HuH-7 (cell line): Measurements from ENCODE around the gene TACC3.
A peak's percentile ranks its signal among the peaks of the same experiment; 100 is the strongest.
"Not testable (repeated sequence)": the region's sequence is repeated elsewhere in the genome, so short reads cannot be mapped to it uniquely, and the experiment has no call there.

Experiments
- DNase-seq: peaks from one replicate; pipeline ENCODE4 v3.0.0; 2011; ENCODE audit warnings: low spot score

Gene TACC3

DNA sequence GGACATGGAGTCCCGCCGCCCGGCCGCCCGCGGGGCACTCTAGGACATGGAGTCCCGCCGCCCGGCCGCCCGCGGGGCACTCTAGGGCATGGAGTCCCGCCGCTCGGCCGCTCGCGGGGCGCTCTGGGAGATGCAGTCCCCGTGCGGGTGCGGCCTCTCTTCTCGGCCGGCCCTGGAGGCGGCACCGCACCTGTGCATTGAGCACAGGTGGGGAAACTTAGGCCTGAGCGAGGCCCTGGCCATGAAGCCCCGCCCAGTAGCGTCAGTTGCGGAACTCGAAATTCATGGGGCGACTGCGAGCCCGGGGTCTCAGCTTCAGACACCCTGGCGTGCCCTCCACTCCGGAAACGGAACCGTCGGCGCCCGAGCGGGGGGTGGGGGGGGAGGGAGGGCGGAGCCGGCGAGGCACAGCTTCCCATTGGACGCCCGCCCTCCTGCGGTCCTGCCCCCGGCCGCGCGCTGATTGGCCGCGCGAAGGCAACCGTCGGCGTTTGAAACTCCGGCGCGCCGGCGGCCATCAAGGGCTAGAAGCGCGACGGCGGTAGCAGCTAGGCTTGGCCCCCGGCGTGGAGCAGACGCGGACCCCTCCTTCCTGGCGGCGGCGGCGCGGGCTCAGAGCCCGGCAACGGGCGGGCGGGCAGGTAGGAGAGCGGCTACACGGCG, at the start of gene TACC3, which contains the start of gene TMEM129:
Gene TACC3, plus strand, starts transcription at position 519 of the 663 bp plus-strand sequence. CDS start 1,901 bp downstream, outside the sequence.
Gene TMEM129, minus strand, starts transcription at position 321 of the 663 bp plus-strand sequence. CDS start 486 bp downstream, outside the sequence.
- DNase-seq, result peak; percentile 99

DNA sequence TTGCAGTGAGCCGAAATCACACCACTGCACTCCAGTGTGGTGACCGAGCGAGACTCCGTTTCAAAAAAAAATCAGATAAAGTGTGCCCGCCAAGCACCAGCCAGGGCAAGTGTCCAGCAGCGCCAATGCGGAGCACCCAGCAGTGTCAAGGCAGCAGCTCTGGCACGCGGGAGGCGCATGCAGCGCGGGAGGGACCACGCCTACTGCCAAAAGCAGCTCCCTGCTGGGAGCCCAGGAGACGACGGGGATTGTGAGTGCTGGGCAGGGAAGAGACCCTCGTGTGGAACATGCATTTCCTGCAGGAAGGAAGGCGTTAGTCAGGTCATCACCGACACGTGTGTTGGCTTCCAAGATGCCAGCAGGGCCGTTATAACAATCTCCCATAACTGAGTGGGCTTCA, 47.6 kb upstream of the TACC3 start:
- DNase-seq, result no peak

DNA sequence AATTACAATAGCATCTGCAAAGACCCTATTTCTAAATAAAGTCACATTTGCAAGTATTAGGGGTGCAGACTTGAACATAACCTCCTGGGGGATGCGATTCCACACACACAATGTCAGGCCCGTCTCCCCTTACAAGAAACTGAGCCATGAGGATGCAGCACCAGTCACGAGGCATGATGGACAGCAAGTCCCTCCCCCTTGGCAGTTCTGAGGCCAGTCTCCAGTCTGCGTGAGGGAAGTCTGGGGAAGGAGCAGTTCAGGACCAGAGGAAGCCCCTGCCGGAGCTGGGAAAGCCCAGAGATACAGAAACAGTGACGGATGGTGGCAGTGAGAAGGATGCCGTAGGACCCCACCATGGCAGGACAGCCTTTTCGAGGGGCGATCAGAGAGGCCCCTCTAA, 46.6 kb upstream of the TACC3 start:
- no peak for DNase-seq

DNA sequence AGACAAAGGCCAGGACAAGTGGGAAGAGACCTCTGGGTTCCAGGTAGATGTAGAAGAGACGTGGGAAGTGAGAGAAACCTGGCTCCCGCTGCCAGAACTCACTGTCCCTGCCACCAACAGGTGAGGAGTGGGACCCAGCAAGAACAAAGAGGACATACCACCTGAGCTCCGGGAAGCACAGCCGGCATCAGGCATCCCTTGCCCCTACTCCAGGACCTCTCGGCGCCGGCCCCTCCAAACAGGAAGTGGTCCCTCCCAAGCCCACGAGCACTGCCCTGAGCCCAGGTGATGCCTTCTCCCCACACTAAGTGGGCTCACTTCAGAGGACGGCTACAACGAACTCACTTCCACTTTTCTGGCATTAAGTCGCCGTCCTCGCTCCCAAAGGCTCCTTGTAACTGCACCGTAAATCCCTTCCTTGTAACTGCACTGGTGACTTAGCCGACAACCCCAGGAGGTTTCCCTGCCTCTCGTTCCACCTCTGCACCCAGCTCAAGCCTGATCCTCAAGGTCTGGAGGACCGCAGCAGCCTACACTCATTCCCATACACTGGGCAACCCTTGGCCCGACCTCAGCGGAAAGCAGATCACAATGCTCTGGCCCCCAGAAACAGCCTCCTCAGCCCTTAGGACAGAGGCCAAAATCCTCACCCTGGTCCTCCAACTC, 46.1 kb upstream of the TACC3 start:
- no peak for DNase-seq

DNA sequence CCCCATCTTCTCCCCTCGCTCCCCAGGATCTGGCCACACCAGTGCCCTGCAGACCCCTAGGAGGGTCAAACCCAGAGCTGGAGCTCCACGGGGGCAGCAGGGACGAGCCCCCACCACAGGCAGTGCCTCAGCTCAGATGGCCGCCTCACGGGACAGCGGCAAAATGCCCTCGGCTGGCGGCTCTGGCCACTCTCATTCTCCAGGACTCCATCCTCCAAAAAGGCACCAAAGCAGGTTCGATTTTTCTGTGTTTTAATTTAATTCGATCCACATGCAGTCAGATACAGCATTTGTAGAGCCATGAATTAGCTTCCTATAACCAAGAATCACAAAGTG, 45.6 kb upstream of the TACC3 start:
- DNase-seq, result no peak

DNA sequence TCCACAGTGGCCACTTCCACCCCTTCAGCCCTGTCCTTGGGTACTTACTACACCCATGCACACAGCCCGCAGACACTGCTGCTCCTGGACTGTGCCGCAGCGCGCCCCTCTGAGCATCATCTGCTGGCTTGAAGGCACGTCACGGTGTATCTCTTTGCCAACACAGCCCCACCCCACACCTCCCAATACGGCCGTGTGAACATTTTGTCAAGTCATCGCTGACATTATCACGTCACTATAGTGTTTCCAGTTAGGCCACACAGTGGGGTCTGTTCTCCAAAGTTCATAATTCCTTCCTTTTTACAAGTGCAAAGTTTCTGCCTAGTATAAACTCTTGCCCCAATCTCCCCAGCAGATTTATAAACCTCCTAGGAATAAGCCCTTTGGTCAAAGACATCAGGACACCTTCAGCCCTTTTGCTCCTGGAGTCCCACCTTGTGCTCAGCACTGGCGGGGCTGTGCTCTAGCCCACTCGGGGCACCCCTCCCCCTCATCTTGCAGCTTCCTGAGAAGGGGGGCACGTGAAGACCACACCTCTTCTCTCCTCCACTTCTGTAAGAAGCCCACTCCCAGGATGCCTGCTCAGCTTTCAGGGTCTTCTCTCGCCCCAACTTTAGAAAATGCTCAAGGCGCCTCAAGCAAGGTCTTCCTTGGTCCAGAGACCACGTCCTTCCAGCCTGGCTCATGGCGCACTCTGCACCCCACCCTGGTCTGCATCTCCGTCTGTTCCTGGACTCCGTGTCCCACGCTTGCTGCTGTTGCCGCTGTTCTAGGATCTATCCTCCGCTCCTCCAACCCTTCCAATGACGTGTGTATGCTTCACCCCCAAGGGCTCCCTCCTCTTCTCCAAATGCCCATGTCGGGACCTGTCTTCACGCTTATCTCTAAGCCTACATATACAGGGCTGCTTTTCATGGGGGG, 44.5 kb upstream of the TACC3 start:
- no peak for DNase-seq

DNA sequence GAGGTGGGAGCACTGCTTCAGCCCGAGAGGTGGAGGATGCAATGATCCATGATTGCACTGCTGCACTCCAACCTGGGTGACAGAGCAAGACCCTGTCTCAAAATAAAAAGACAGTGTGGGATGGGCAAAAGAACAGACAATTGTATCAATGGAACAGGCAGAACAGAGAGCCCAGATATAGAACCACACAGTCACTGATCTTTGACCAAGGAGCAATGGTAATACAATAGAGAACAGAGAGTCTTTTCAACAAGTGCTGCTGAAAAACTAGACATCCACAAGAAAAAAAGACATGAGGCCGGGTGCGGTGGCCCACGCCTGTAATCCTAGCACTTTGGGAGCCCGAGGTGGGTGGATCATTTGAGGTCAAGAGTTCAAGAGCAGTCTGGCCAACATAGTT, 43.1 kb upstream of the TACC3 start:
- no peak for DNase-seq

DNA sequence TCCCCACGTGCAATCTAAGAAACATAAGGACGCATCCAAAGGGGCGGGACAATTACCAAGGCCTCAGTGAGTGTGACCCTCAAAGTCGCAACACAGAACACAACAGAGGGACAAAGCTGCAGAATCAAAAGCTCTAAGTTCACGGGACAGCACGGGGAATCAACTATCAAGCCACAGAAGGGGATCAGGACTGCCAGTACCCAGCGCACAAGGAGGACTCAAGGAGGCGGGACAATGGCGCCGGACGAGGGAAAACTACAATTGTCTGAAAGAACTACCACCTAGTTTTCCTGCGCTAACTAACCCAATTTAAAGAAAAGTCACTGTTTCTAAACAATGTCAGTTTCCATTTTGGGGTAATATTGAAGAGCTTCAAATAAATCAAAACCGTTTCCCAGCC, 38.5 kb upstream of the TACC3 start:
- DNase-seq, result no peak

DNA sequence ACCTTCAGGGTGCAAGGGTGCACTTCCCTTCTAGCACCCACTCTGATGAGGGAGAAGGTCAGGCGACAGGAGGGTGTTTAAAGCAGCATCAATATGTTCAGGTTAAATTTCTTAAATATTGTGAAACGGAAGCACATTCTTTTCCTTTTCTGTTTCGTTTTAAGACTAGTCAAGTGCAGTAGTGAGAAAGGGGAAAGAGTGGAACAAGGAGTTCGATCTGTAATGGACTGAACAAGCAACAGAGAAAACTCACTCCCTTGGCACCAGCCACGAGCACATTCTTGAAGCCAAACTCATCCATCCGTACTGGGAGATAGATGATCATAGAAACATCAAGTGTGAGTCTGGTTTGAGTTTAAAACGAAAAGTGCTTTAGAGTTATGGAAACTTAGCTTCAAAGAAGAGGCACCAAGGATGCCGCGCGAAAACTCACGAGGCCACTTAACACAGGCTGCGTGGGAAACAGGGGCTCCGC, 38.0 kb upstream of the TACC3 start:
- no peak for DNase-seq

DNA sequence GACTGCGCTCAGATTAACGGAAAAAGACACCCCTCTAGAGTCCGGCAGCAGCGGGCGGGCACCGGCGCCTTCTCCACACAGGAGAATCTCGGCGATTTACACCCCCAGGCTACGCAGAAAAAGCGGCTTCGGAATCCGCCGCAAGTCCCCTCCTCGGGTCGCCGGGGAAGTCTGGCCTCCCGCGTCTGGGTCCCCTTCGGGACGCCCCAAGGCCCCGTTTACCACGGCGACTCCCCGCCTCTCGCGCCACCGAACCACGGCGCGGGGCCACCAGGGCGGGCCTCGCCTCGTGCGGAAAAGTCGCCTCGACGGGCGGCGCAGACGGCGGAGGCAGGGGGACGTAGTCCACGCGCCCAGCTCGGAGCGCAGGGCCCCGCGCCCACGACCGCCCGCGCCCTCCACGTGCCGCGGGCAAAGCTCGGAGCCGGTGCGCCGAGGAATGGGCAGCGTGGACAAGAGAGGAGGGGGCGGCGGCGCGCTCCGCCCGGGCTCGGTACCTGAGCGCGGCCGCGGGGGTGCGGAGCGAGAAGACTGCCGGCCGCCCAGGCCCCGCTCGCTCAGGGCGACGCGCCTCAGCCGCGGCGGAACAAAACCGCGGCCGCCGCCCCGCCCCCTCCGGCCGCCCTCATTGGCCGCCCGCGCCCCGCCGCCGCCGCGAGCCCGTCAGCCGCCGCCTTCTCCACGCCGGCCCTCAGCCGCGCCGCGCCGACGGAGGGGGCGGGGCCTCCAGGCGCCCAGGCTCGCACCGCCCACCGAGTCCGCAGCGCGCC, 37.4 kb upstream of the TACC3 start, which contains the start of gene FAM53A:
Gene FAM53A, minus strand, starts transcription at position 578 of the 770 bp plus-strand sequence. CDS start 15,572 bp downstream, outside the sequence.
- peak; percentile 71 for DNase-seq

DNA sequence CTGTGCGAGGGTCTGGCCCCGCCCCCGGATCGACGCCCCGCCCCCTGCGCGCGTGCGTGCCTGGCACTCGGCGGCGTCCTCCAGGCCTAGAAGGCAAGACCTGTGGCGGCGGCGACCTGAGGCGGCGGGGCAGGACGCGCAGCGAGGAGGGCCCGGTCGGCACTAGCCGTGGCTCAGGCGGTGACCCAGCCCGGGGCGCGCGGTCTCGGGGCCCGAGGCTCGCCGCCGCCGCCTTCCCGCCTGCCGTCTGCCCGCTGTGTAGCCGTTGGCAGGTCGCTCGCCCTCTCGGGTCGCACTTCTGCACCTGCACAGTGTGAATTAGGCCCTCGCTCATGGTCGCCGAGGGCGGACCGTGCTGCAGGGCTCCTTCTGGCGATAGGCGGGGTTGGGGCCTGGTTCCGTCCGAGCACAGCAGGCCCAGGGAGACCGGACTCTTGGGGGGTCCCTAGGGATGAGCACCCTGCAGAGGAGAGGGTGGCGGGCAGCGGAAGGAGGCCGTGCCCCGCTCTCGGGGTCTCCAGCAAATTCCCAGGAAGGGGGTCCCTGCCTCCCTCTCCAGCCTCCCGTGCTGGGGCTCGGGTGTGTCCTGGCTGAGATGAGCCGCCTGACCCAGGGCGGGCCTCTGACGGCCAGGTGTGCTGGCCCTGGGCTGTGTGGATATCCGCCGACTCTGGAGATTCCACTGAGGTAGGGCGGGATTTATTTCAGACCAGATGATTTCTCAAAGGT, 36.7 kb upstream of the TACC3 start:
- DNase-seq, result no peak

DNA sequence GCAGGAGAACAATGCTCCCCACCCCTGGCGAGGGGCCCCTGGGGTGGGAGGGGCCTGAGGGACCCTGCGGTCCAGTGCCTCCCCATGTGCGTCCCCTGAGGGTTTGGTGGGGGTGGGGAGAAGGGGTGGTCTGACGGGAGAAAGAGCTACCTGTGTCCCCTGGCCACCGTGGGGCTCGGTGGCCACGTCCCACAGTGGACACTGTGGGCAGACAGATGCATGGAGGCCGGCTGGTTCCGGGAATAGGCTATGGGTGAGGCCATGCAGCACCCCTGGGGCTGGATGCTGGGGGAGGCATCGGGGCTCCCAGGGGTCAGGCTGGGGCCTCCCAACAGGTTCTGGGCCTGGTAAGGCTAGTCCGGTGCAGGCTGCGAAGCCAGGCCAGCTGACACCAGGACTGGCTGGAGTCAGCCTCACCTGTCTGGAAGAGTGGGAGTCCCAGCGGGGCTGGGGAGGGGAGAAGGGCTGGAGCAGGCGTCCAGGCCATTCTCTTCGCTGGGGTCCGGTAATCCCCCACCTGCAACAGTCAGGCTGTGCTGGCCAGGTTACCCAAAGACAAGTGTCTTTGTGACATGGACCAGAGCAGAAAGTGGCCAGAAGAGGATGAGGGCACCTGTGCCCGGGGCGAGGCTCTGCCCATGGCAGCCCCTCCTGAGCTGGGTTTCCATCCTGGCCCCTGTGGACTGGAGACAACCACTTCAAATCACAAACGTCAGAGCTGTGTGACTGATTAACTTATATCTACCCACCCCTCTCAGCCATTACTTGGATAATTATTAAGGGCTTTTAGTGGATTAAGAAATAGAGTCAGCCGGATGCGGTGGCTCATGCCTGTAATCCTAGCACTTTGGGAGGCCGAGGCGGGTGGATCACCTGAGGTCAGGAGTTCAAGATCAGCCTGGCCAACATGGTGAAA, 35.8 kb upstream of the TACC3 start:
- DNase-seq, result no peak

DNA sequence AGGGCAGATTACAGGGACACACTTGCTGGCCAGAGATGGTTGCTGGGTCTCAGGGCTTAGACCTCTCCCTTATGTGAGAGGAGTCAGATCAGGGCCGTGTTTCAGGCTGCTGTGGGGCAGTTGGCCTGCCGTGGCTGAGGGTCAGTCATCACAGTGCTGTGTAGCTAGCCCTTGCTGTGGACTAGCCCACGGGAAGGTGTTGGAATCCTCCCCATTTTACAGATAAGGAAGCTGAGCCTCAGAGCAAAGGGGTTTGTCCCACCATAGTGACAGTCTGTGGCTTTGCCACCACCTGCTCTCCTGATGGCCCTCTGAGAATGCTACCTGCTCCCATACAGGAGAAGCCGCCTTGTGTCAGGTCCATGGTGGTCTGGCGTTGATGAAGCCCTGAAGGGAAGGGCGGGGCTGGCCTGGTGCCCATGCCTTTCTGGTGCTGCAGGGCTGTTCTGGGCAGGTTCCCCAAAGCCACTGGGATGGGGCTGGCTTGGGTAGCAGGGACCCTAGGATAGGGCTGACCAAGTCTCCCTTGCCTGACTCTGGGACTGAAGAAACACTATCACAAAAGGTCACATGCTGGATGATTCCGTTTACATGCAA, 34.8 kb upstream of the TACC3 start:
- DNase-seq, result no peak

DNA sequence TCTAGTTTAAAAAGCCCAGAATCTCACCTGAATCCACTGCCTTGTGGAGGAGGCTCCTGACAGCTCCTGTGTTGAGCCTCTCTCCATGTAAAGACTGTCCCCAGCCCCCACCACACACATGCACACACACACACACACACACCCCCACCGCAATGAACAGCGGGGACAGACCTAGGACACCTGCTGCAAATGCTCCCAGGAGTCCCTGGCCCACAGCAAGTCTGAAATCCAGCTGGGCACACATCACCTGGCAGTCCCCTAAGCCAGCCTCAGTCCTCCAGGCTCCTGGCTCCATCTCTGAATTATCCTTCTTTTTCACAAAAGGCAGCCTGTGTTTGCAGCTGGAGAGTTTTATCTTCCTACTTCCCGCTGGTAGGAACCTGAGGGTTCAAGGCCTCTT, 30.6 kb upstream of the TACC3 start:
- DNase-seq, result no peak

DNA sequence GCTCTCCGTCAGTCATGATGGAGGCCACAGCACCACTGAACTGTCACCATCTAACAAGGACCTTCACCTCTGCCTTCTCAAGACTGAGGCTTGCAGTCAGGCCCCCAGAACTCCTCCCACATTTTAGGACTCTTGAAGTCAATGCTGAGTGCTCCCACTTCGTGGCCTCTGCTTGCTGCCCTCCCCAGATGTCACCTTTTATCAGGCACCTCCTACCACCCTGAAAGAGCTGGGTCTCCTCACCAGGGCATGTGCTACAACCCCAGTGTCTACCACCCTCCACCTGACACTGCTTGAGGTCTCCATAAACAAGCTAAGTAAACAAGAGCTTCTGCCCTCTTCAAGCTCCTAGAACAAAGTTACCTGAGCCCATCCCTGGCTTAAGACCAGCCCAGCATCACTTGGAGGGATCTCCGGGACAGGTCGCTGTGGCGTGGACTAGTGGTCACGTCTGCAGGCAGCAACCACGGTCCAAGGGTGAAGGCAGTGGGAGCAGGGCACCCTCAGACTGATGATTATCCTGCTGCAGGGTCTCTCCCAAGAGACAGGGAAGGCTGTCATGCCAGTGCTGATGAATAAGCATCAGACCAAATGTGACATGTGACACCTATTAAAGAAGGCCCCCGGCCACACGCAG, 29.5 kb upstream of the TACC3 start:
- no peak for DNase-seq

DNA sequence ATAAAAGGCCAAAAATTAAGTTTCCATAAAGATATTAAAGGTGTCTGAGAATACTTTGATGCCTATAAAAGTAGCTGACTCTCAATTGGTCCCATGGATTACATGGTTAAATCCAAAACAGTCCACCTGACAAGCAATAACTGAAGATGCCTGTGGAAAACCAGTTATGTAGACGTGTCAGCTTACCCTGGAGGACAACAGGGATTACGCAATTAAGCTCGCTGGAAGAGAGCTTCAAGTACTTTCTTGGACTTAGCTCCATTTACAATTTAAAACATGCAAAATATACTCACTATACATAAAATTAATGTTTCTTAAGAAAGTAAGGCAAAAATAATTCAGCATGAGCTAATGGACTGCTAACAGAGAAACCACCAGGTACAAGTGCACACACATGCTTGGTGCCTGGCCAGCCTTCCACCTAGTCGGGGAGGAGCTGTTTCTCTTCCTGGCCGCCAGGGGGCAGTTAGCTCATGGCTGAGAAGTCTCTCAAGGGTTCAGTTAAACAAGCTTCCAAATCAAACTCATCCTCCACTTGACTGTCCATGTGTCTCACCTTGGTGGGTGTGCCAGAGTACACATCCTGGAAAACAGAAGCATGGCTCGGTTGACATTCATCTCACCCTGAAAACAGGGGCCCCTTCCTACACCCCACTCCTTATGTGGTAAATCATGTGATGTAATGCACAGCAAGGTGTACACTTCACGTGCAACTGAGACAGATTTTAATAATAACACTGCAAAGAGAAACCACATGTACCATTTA, 28.0 kb upstream of the TACC3 start:
- peak; percentile 70 for DNase-seq

DNA sequence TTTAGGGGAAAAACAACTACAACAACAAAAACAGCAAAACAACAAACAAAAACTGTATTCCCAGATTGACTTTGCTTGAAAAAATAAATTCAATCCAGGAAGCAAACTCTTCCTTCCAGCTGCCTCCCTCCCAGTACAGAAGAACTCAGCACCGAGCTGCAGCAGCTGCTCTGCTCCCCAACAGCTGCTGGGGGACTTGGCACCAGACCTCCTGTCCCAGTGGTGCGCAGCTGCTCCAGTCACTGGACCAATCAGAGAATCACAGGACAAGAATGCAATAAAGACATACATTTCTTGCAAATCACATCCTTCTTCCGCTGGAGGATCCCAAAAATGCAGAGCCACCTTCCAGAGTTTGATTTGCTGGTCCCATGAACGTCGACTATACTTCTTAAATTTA, 25.4 kb upstream of the TACC3 start:
- DNase-seq, result no peak

DNA sequence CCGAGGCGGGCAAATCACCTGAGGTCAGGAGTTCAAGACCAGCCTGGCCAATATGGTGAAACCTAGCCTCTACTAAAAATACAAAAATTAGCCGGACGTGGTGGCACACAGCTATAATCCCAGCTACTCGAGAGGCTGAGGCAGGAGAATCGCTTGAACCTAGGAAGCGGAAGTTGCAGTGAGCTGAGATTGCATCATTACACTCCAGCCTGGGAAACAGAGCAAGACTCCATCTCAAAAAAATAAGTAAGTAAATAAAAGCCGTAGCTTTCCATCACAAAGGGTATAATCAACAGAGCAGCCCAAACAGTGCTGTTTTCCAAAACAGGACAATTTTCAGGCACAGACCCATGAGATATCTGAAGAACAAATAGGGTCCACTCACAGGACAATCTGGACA, 19.6 kb upstream of the TACC3 start:
- DNase-seq, result not testable (repeated sequence)
